Activated CD8-positive, alpha-beta T cell treated with anti-CD3 and anti-CD28 coated beads, Interleukin-2, amount 10 ng/mL, durations not matched to agents 7 days and 5 days (primary cell): Measurements from ENCODE around the gene ZNF814. TPM values are rescaled to one million over a fixed set of nuclear protein-coding genes. Genes with fewer than 3 reads are reported as not detected.
"Not testable (repeated sequence)": the region's sequence is repeated elsewhere in the genome, so short reads cannot be mapped to it uniquely, and the experiment has no call there.

ENCODE experiments used
- ATAC-seq: fragments of 150-1000 bp; cut with Tn5 transposase; one replicate; pipeline ENCODE4 v1.10.0; 2021; ENCODE audit warnings: moderate library complexity
- CTCF ChIA-PET: fragments of 350-600 bp; sonication (Branson Sonifier 250); formaldehyde crosslinking; loops from one replicate; lab custom pipeline; 2021; ENCODE audit warnings: antibody characterized with exemption; lab: Charles Lee
- POLR2A ChIA-PET: fragments of 350-600 bp; sonication (Branson Sonifier 250); formaldehyde crosslinking; loops from one replicate; lab custom pipeline; 2021; ENCODE audit warnings: antibody characterized with exemption; lab: Charles Lee
- DNase-seq: peaks from one replicate; pipeline ENCODE4 v3.0.0-alpha.2; 2020
- H3K27ac Mint-ChIP-seq: one replicate; pipeline ENCODE4 v1.8.0; 2021; ENCODE audit warnings: mild to moderate bottlenecking, mixed read lengths
- H3K27me3 Mint-ChIP-seq: one replicate; pipeline ENCODE4 v1.8.0; 2021; ENCODE audit warnings: low read depth, mixed read lengths
- H3K36me3 Mint-ChIP-seq: one replicate; pipeline ENCODE4 v1.8.0; 2021; ENCODE audit warnings: low read depth, mixed read lengths
- H3K4me1 Mint-ChIP-seq: one replicate; pipeline ENCODE4 v1.8.0; 2021; ENCODE audit warnings: low read depth, mixed read lengths
- H3K4me3 Mint-ChIP-seq: one replicate; pipeline ENCODE4 v1.8.0; 2021; ENCODE audit warnings: mild to moderate bottlenecking, mixed read lengths
- H3K9me3 Mint-ChIP-seq: one replicate; pipeline ENCODE4 v1.8.0; 2022; ENCODE audit warnings: mixed read lengths; ENCODE audit not compliant: insufficient read depth
- total RNA-seq, 2 experiments: library from RNA; stranded (reverse); gene quantifications; one replicate each; pipeline ENCODE4 v1.2.3, GENCODE V29; 2021

ZNF814 gene
- total RNA-seq, 2 experiments from 2014 or later = 26.2 to 29.0 TPM

DNA sequence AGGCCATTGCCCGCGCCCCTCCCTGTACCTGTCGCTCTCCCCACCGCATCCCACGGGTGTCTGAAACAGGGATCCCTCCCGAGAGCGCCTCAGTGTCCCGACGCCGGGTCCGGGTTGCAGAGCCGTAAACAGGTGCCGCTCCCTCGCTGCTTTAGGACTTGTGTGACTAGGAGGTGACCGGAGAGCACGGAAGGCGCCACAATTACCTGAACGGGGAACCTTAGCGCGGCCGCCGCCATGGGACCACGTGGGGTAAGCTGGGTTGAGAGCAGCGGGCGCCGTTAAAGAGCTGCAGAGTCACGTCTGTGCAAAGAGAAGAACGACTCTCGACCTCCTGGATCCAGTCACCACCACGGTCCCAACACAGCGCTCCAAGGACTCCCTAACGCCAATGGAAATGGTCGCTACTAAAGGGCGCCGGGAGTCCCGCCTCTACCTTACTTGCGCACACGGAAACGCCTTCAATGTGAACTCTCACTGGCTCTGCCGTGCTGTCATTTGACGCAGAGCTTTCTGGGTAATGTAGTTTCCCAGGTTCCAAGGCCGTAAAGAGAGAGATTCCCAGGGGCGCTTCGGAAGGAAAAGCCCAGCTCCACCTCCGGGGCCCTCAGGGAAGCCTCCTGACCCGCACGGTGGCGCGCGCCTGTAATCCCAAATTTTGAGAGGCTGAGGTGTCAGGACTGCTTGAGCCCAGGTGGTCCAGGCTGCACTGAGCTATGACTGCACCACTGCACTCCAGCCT is 74.2 kb downstream of the ZNF814 start, which contains the start of gene ZNF552:
TSS of gene ZNF552 (minus strand) at position 409 of the 742 bp plus-strand sequence. CDS start at position 239, 170 bp downstream.
- peaks cover 55% of the 10 kb centered on the region for H3K4me1 Mint-ChIP-seq
- DNase-seq = peak; percentile 85
- peak within 1 kb of the TSS; percentile 90 for H3K27ac Mint-ChIP-seq
- H3K9me3 Mint-ChIP-seq = no peaks in the 10 kb centered on the region
- POLR2A ChIA-PET = interaction anchor here (0.6 to 1.2 kb wide), 5 partner anchors 67 to 464 kb away, joined by 3 to 4 read pairs (median 3); partner anchors contain the start of genes ZNF776, ZNF8 and ZNF814
- H3K4me3 Mint-ChIP-seq = peak within 1 kb of the TSS; percentile 94
- CTCF ChIA-PET = no interaction called here
- H3K27me3 Mint-ChIP-seq = no peaks in the 10 kb centered on the region
- peaks cover 32% of the 10 kb centered on the region for H3K36me3 Mint-ChIP-seq
- peak; percentile 86 for ATAC-seq

DNA sequence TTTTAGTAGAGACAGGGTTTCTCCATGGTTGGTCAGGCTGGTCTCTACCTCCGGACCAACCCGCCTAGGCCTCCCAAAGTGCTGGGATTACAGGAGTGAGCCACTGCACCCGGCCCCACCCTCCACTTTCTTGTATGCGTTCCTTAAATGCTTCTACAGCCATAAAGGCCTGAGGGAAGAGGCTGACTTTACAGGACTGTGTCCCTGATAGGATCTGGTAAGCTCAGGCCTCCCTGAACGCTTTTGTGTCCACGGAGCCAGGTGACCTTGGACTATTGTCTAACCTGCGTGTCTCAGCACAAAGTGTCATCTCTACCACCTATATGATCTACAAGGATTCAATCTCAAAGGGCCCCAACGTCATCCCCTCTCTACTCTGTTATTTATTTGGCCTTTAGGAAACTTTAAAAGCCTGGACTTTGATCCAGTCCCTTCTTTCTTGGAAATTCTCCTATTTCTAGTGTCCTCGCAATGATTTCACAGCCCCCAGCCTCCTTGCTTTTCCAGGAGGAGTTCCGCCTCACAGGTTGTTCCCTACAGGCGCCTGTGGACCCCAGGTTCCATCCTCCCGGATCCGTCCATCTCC is 74.8 kb downstream of the ZNF814 start:
- Mint-ChIP-seq H3K27me3 (no peaks in the 10 kb centered on the region), H3K36me3 (peaks cover 36% of the 10 kb centered on the region), H3K27ac (peak overlapping the region; percentile 90), H3K4me3 (peak overlapping the region; percentile 94), H3K9me3 (no peaks in the 10 kb centered on the region), H3K4me1 (peaks cover 54% of the 10 kb centered on the region)
- ChIA-PET POLR2A (interaction anchor here (1.2 kb wide), 1 partner anchor 66 kb away, joined by 4 read pairs; no protein-coding TSS in a partner anchor), CTCF (no interaction called here)
- DNase-seq (no peak), ATAC-seq (no peak)

DNA sequence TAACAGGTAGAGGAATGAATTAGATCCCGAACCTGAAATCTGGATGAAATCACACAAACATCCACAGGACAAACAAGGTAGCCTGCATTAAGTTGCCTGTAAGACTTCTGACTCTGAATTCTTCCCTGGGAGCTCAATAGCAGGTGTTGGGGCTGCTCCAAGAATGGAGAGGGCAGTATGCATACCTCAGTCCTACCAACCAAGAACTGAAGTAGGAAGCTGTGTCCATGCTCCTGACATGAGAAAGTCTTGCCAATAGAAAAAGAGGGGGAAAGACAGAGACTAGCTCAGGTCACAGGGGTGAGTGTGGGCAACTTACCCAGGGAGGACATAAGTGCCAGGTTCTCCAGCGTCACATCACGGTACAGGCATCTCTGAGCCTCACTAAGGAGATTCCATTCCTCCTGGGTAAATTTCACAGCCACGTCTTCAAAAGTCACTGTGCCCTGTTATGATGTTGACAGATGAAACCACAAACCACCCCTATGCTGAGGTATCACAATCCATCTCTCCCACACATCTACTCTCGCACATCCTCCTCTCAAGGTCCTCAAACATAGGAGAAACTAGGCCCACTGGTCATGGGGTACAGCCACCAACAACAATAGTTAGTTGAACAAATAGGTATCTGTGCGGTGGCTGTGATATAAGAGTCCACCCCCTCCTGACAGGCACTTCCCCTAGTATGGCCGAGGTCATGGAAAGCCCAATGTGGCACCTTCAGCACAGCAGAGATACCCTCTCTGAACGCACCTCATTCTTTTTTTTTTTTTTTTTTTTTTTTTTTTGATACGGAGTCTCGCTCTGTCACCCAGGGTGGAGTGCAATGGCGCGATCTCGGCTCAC is 75.6 kb downstream of the ZNF814 start:
- peak overlapping the region; percentile 94 for H3K4me3 Mint-ChIP-seq
- POLR2A ChIA-PET = not testable (repeated sequence)

DNA sequence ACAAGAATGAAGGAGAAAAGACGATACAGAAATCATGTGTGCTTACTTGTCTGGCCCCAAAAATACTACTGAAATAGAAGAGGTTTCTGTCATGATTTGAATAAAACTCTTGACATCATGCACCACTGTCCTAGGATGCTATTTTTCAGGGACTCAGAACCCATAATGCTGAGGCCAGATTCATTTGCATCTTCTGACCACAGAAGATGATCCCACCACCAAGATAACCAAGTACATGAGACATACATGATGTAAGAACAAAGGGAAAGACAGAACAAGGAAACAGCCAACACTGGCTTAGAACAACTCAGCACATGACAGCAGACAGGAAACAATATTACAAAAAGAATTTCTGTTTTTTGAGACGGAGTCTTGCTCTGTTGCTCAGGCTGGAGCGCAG is 76.6 kb downstream of the ZNF814 start:
- H3K36me3 Mint-ChIP-seq = peaks cover 50% of the 10 kb centered on the region
- peak overlapping the region; percentile 77 for H3K27ac Mint-ChIP-seq
- DNase-seq (no peak), ATAC-seq (no peak)
- ChIA-PET CTCF (no interaction called here), POLR2A (no interaction called here)
- no peaks in the 10 kb centered on the region for H3K27me3 Mint-ChIP-seq
- H3K4me3 Mint-ChIP-seq = no peak overlapping the region
- no peaks in the 10 kb centered on the region for H3K9me3 Mint-ChIP-seq
- H3K4me1 Mint-ChIP-seq = peaks cover 46% of the 10 kb centered on the region

More for the DNA sequence above, 75.6 kb downstream of the ZNF814 start:
- DNase-seq, H3K9me3 Mint-ChIP-seq, CTCF ChIA-PET, ATAC-seq, H3K27me3 Mint-ChIP-seq: not testable (repeated sequence)
- H3K36me3 Mint-ChIP-seq = peaks cover 42% of the 10 kb centered on the region
- peak overlapping the region; percentile 74 for H3K27ac Mint-ChIP-seq
- H3K4me1 Mint-ChIP-seq = peaks cover 46% of the 10 kb centered on the region

DNA sequence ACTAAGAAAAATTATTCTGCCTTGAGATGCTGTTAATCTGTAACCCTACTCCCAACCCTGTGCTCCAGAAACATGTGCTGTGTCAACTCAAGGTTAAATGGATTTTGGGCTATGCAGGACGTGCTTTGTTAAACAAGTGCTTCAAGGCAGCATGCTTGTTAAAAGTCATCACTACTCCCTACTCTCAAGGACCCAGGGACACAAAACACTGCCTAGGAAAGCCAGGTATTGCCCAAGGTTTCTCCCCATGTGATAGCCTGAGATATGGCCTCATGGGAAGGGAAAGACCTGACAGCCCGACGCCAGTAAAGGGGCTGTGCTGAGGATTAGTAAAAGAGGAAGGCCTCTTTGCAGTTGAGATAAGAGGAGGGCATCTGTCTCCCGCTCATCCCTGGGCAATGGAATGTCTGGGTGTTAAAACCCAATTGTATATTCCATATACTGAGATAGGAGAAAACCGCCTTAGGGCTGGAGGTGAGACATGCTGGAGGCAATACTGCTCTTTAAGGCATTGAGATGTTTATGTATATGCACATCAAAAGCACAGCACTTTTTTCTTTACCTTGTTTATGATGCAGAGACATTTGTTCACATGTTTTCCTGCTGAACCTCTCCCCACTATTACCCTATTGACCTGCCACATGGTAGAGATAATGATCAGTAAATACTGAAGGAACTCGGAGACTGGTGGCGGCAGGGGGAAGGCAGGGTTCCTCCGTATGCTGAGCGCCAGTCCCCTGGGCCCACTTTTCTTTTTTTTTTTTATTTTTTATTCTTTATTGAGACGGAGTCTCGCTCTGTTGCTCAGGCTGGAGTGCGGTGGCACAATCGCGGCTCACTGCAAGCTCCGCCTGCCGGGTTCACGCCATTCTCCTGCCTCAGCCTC is 78.2 kb downstream of the ZNF814 start:
- H3K27ac Mint-ChIP-seq, H3K9me3 Mint-ChIP-seq, CTCF ChIA-PET, POLR2A ChIA-PET, ATAC-seq, H3K4me3 Mint-ChIP-seq, DNase-seq, H3K27me3 Mint-ChIP-seq: not testable (repeated sequence)
- peaks cover 39% of the 10 kb centered on the region for H3K4me1 Mint-ChIP-seq
- peaks cover 61% of the 10 kb centered on the region for H3K36me3 Mint-ChIP-seq

DNA sequence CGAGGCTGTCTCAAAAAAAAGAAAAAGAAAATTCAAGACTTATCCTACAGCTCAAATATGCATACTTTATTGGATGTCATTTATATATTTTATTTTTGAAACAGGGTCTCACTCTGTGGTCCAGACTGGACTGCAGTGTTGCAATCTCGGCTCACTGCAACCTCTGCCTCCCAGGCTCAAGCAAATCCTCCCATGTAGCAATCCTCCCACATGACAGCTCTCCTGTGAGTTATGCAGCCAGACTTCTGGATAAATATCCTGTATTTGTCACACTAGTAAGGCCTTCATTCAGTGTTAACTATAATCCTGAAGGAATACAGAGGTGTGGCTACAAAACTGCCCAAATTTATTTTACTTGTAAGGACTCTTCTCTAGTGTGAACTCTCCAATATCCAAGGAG is 81.3 kb downstream of the ZNF814 start:
- peaks cover 72% of the 10 kb centered on the region for H3K36me3 Mint-ChIP-seq
- ChIA-PET CTCF (no interaction called here), POLR2A (interaction anchor here (1.1 kb wide), 1 partner anchor 208 kb away, joined by 4 read pairs; the partner anchor contains the start of gene ZNF530)
- peak overlapping the region; percentile 4 for H3K27ac Mint-ChIP-seq
- DNase-seq (no peak), ATAC-seq (no peak)
- H3K4me3 Mint-ChIP-seq = no peak overlapping the region
- H3K9me3 Mint-ChIP-seq = no peaks in the 10 kb centered on the region
- no peaks in the 10 kb centered on the region for H3K27me3 Mint-ChIP-seq
- H3K4me1 Mint-ChIP-seq = peaks cover 28% of the 10 kb centered on the region

DNA sequence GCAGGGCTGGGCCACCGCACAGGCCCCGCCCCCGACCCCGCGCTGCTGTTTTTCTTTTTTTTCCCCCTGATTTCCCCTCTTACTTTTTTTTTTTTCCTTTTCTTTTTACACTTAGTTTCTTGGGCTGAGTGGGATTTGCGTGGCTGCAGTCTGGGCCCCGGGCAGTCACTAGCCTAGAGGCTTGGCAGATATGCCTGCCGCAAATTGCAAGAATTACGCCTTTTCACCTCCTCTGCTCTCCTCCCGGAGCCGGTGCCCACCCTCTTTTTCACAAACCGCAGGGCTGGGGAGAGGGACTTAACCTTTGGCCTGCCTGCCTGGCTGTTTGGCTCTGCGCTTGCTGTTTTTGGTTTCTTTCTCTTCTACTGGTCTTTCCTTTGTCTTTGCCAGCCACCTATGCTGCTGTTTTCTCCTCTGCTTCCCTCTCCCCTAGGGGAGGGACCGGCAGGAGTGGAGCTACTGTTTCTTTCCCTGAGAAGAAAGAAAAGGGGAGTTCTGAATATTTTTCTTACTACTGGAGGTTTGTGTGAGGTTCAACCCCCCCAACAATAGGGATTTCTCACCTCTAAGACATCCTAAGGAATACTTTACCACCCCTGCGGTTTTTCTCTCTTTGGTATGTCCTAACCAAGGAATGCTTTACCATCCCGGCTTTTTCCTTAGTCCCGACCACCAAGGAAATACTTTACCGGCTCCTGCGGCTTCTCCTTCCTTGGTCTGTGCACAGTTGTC is 85.1 kb downstream of the ZNF814 start:
- peak; percentile 35 for DNase-seq
- CTCF ChIA-PET = no interaction called here
- Mint-ChIP-seq H3K27me3 (no peaks in the 10 kb centered on the region), H3K4me1 (peaks cover 29% of the 10 kb centered on the region), H3K27ac (peak overlapping the region; percentile 77), H3K9me3 (no peaks in the 10 kb centered on the region), H3K36me3 (peaks cover 61% of the 10 kb centered on the region), H3K4me3 (peak overlapping the region; percentile 71)
- peak; percentile 51 for ATAC-seq
- POLR2A ChIA-PET = interaction anchor here (0.6 to 1.0 kb wide), 3 partner anchors 15 to 72 kb away, joined by 3 read pairs; no protein-coding TSS in a partner anchor

DNA sequence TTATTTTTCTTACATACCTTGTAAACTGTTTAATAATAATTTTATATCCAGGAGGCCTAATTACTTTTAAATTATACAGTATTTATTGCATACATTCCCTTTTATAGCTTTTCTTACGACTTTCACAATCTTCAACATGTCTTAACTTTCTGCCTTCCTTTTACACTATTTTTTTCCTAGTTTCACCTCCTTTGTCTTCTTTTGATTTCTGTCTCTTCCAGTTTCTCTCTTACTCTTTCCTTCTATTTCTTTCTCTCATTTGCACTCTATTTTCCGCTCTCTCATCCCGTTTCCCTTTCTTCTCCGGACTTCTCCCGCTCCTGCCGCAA is 85.6 kb downstream of the ZNF814 start:
- DNase-seq (no peak), ATAC-seq (no peak)
- Mint-ChIP-seq H3K4me1 (peaks cover 34% of the 10 kb centered on the region), H3K36me3 (peaks cover 56% of the 10 kb centered on the region), H3K4me3 (peak overlapping the region; percentile 71), H3K27me3 (no peaks in the 10 kb centered on the region), H3K27ac (peak overlapping the region; percentile 77), H3K9me3 (no peaks in the 10 kb centered on the region)
- ChIA-PET POLR2A (interaction anchor here (1.0 kb wide), 1 partner anchor 16 kb away, joined by 3 read pairs; no protein-coding TSS in a partner anchor), CTCF (no interaction called here)

DNA sequence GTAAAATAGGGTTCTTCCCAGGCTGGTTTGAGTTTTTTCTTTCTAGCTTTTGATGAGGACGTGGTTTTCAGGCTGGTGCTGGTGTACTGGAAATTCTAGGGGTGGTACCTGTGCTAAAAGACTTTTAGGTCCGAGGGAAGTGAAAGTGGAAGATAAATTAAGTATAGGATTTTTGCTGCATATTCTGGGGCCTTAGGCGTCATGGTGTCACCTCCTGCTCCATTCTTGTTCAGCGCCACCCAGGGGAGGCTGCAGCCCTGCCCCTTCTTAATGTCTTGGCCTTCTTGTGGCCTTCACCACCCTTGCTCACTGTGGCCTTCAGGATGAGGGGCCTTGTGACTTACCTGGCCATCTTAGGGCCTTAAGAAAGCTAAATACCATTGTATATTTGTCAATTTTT is 86.6 kb downstream of the ZNF814 start:
- H3K27ac Mint-ChIP-seq = peak overlapping the region; percentile 21

DNA sequence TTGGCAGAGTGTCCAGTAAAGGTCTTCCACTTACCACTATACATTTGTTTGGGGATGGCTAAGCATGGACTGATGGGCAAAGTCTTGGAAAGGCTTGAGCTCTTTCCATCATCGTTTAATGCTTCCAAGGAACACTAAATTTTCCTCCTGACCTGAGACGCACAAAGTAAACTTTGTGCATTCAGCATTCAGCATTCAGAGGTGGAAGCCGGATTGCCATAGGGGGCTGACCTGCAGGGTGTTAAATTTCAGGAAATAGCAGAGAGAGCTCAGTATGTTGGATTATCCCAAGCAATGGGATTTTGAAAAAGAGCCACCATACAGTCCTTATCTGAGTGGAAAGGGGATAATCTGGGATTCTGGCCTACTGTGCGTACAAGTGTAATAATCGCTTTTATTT is 88.1 kb downstream of the ZNF814 start:
- DNase-seq (no peak), ATAC-seq (no peak)
- no peak overlapping the region for H3K4me3 Mint-ChIP-seq
- POLR2A ChIA-PET = interaction anchor here (1.4 kb wide), 1 partner anchor 18 kb away, joined by 7 read pairs; no protein-coding TSS in a partner anchor
- no peak overlapping the region for H3K27ac Mint-ChIP-seq
- CTCF ChIA-PET = interaction anchor here (1.5 kb wide), 1 partner anchor 18 kb away, joined by 3 read pairs; no protein-coding TSS in a partner anchor
- H3K27me3 Mint-ChIP-seq = no peaks in the 10 kb centered on the region
- H3K9me3 Mint-ChIP-seq = no peaks in the 10 kb centered on the region
- peaks cover 36% of the 10 kb centered on the region for H3K4me1 Mint-ChIP-seq
- peaks cover 51% of the 10 kb centered on the region for H3K36me3 Mint-ChIP-seq

More for the DNA sequence above, 86.6 kb downstream of the ZNF814 start:
- peaks cover 37% of the 10 kb centered on the region for H3K4me1 Mint-ChIP-seq
- CTCF ChIA-PET = interaction anchor here (0.6 kb wide), 1 partner anchor 121 kb away, joined by 3 read pairs; the partner anchor contains the start of gene ZNF551
- peaks cover 49% of the 10 kb centered on the region for H3K36me3 Mint-ChIP-seq
- no peaks in the 10 kb centered on the region for H3K9me3 Mint-ChIP-seq
- H3K4me3 Mint-ChIP-seq = no peak overlapping the region
- no peaks in the 10 kb centered on the region for H3K27me3 Mint-ChIP-seq
- ATAC-seq = no peak
- no peak for DNase-seq
- POLR2A ChIA-PET = no interaction called here
